ENCODE data around the gene COL5A3. TPM values are rescaled to one million over a fixed set of nuclear protein-coding genes. Genes with fewer than 3 reads are reported as not detected.

COL5A3 gene
- total and polyA plus RNA-seq, 2 of the 13 experiments (the other 11 are each of a cell fraction or from before 2014, with no cell fraction given) = 0.02 TPM; not detected in 1

- in situ Hi-C loops (cut with HindIII; ENCODE audit: extremely low pct_ligation_motif_present, low pct_unique_long_range_greater_than_20kb) (no loop called here), intact Hi-C loops (cut with micrococcal nuclease; ENCODE audit: unreplicated experiment) (no loop called here)
- CTCF ChIA-PET (ENCODE audit: low intra/inter-chr PET ratio, low total read pairs) = no interaction called here
- BruUV-seq (replicated peaks) = no TSS peak
- Histone ChIP-seq H3K4me1 (ENCODE audit: insufficient read depth, low read length) (no peaks in the 10 kb centered on the region), H4K20me1 (ENCODE audit: insufficient read depth, low read length) (no peaks in the 10 kb centered on the region), H3K4me2 (ENCODE audit: low read depth, low read length) (no peak overlapping the region), H3K9me3 (ENCODE audit: low read length) (no peaks in the 10 kb centered on the region), H3K9ac (ENCODE audit: insufficient read depth, low read depth, low read length) (no peak overlapping the region), H3K27ac (ENCODE audit: extremely low read length, insufficient read depth, low read length) (no peak overlapping the region), H2AFZ (ENCODE audit: low read length) (no peak overlapping the region), H3K36me3 (replicated peaks in 1 of 2; ENCODE audit: control insufficient read depth in 1 of 2, insufficient read depth in 2 of 2, low read length in 2 of 2) (no peaks in the 10 kb centered on the region), H3K27me3 (ENCODE audit: control insufficient read depth in 1 of 2, insufficient read depth in 2 of 2, low read length in 2 of 2) (peaks cover 3 to 17% of the 10 kb centered on the region in 2 experiments; a peak in 2 of 5 replicates), H3K79me2 (ENCODE audit: insufficient read depth, low read length) (no peaks in the 10 kb centered on the region), H3K4me3 (replicated peaks in 1 of 3; ENCODE audit: insufficient read depth in 1 of 3, low read depth in 2 of 3, low read length in 3 of 3) (no peak overlapping the region)
- no peak for DNase-seq (ENCODE audit: low spot score)
- no peak for FAIRE-seq
- TF ChIP-seq PRDM10 (CRISPR knock-in tag; IDR thresholded peaks at IDR 0.05; ENCODE audit: low read depth) = no peak
- TF ChIP-seq CCAR2 (optimal IDR thresholded peaks at IDR 0.05; ENCODE audit: low read depth, low read length) = no peak
- TF ChIP-seq HMG20A (CRISPR knock-in tag; IDR thresholded peaks at IDR 0.05; ENCODE audit: borderline replicate concordance) = no peak
- POLR2A ChIA-PET = no interaction called here
- ATAC-seq = no peak
- 39% methylated on average over 6 of the region's 7 CpGs for WGBS (ENCODE audit: low lambda C conversion rate)
These were observed 14.3 kb downstream of the COL5A3 start for GRCh38 chr19:9995999-9996398.

- intact Hi-C loops (cut with micrococcal nuclease; ENCODE audit: unreplicated experiment) = no loop called here
- CTCF ChIA-PET (ENCODE audit: low intra/inter-chr PET ratio, low total read pairs) = no interaction called here
- DNase-seq (ENCODE audit: low spot score) = no peak
- H3K79me2 ChIP-seq (ENCODE audit: insufficient read depth, low read length) = no peaks in the 10 kb centered on the region
- H3K27ac ChIP-seq (ENCODE audit: extremely low read length, insufficient read depth, low read length) = no peak overlapping the region
- no peak for ATAC-seq
- H2AFZ ChIP-seq (ENCODE audit: low read length) = no peak overlapping the region
- POLR2A ChIA-PET = no interaction called here
- no peak overlapping the region for H3K4me3 ChIP-seq (replicated peaks in 1 of 3; ENCODE audit: insufficient read depth in 1 of 3, low read depth in 2 of 3, low read length in 3 of 3)
- WGBS (ENCODE audit: low lambda C conversion rate) = 22% methylated on average over 8 of the region's 8 CpGs
- in situ Hi-C loops (cut with HindIII; ENCODE audit: extremely low pct_ligation_motif_present, low pct_unique_long_range_greater_than_20kb) = no loop called here
- no peak overlapping the region for H3K9ac ChIP-seq (ENCODE audit: insufficient read depth, low read depth, low read length)
- no peaks in the 10 kb centered on the region for H3K36me3 ChIP-seq (replicated peaks in 1 of 2; ENCODE audit: control insufficient read depth in 1 of 2, insufficient read depth in 2 of 2, low read length in 2 of 2)
- no peak for TF ChIP-seq ZZZ3 (CRISPR knock-in tag; IDR thresholded peaks at IDR 0.05; ENCODE audit: borderline replicate concordance)
- no peak for TF ChIP-seq ARID5B (CRISPR knock-in tag; IDR thresholded peaks at IDR 0.05)
- no peaks in the 10 kb centered on the region for H3K4me1 ChIP-seq (ENCODE audit: insufficient read depth, low read length)
- no peaks in the 10 kb centered on the region for H4K20me1 ChIP-seq (ENCODE audit: insufficient read depth, low read length)
- no peak overlapping the region for H3K4me2 ChIP-seq (ENCODE audit: low read depth, low read length)
- no peak for FAIRE-seq
- BruUV-seq (replicated peaks) = no TSS peak
- peaks cover 3 to 17% of the 10 kb centered on the region in 2 experiments; a peak in 2 of 5 replicates for H3K27me3 ChIP-seq (ENCODE audit: control insufficient read depth in 1 of 2, insufficient read depth in 2 of 2, low read length in 2 of 2)
- H3K9me3 ChIP-seq (ENCODE audit: low read length) = no peaks in the 10 kb centered on the region
These were observed 15.2 kb downstream of the COL5A3 start for GRCh38 chr19:9995084-9995483.
